DND-41 (cell line): Measurements from ENCODE around the gene DDX18.

Source experiments
- CTCF ChIP-seq: IDR thresholded peaks from 2 replicates; pipeline ENCODE4 v1.5.1; 2012; ENCODE audit warnings: borderline replicate concordance, low read length, moderate library complexity, mild to moderate bottlenecking; ENCODE audit not compliant: poor library complexity, severe bottlenecking; ENCODE audit errors: extremely low read depth
- EZH2 ChIP-seq: IDR thresholded peaks from 3 replicates; pipeline ENCODE4 v1.6.1; 2012; ENCODE audit warnings: borderline replicate concordance, low read depth, mild to moderate bottlenecking, moderate library complexity, low read length, inconsistent platforms; ENCODE audit not compliant: severe bottlenecking

- TF ChIP-seq CTCF (no peak), EZH2 (no peak)
These were observed 43.8 kb downstream of the DDX18 start for GRCh38 chr2:117858336-117858735.
